ENCODE results near the gene GPC5. TPM values are rescaled to one million over a fixed set of nuclear protein-coding genes. Genes with fewer than 3 reads are reported as not detected.
A peak's percentile ranks its signal among the peaks of the same experiment; 100 is the strongest.

GPC5 gene
- total and polyA plus RNA-seq, 3 donors from 2014 or later: 11.5 to 81.8 (median 52.1) TPM

DNA sequence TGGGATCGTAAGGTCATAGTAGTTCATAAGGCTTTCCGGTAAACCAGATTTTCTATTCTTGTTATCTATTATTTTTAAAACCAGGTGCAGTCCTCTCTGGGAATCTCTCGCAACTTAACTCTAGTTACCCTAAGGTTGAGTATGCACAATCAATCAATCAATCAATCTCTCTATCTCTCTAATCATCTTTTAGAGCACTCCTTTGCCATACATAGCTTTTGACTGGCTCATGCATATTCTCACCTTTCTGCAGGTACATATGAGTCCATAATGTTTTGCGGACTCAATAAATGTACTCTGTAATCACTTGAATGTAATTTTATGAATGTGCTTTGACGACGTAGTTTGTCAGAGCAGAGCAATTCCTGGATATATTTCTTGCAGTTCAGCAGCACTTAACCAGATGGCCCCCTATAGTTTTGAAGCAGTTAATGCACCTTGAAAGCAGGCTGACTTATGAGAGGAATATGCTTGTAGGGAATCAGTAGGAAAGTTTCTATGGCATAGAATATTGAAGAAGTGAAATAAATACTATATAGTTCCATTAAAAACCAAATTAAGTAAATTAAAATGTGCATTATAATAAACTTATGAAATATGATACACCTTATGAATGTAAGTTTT, 524.7 kb downstream of the GPC5 start:
- TF ChIP-seq POLR2A (IDR thresholded peaks at IDR 0.05): no peak
- TF ChIP-seq, protein P1, sequence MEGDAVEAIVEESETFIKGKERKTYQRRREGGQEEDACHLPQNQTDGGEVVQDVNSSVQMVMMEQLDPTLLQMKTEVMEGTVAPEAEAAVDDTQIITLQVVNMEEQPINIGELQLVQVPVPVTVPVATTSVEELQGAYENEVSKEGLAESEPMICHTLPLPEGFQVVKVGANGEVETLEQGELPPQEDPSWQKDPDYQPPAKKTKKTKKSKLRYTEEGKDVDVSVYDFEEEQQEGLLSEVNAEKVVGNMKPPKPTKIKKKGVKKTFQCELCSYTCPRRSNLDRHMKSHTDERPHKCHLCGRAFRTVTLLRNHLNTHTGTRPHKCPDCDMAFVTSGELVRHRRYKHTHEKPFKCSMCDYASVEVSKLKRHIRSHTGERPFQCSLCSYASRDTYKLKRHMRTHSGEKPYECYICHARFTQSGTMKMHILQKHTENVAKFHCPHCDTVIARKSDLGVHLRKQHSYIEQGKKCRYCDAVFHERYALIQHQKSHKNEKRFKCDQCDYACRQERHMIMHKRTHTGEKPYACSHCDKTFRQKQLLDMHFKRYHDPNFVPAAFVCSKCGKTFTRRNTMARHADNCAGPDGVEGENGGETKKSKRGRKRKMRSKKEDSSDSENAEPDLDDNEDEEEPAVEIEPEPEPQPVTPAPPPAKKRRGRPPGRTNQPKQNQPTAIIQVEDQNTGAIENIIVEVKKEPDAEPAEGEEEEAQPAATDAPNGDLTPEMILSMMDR (IDR thresholded peaks at IDR 0.05): peak; percentile 14 to 32 (median 22)
- H3K4me1 ChIP-seq: no peaks in the 10 kb centered on the region
- H3K9me3 ChIP-seq: no peaks in the 10 kb centered on the region
- WGBS, 2 donors: 78 to 83% methylated on average over 6 of the region's 6 CpGs
- H3K36me3 ChIP-seq (ENCODE audit: low read depth, missing control alignments): no peaks in the 10 kb centered on the region
- H3K27me3 ChIP-seq: no peaks in the 10 kb centered on the region
- H3K27ac ChIP-seq: no peak overlapping the region
- intact Hi-C loops (cut with DNase I; ENCODE audit: low total_unique reads): no loop called here
- DNase-seq: no peak
- no peak overlapping the region for H3K4me3 ChIP-seq

DNA sequence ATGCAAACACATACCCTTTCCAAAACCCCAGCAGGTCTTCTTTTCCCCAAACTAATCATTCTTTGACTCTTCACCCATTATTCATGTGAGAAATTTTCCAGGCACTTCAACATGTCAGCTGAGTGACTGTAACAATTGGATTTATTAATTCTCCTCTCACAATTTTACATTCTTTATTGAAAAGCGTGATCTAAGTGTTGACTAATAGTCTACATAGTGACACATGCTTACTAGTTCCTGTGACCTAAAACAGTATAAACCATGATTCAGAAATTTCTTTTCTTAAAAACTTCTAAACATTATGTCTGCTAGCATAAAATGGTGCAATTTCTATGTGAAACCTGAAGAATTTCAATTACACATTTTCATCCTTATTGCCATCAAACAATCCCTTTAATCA, 532.3 kb downstream of the GPC5 start:
- DNase-seq: no peak
- Histone ChIP-seq H3K36me3 (ENCODE audit: low read depth, missing control alignments) (no peaks in the 10 kb centered on the region), H3K4me1 (no peaks in the 10 kb centered on the region), H3K4me3 (no peak overlapping the region), H3K27me3 (no peaks in the 10 kb centered on the region), H3K9me3 (no peaks in the 10 kb centered on the region), H3K27ac (no peak overlapping the region)
- intact Hi-C loops (cut with DNase I; ENCODE audit: low total_unique reads): no loop called here
- 92 to 94% methylated on average over 1 of the region's 1 CpG for WGBS, 2 donors
- TF ChIP-seq, protein P1 (IDR thresholded peaks at IDR 0.05): no peak
- no peak for TF ChIP-seq POLR2A (IDR thresholded peaks at IDR 0.05)

DNA sequence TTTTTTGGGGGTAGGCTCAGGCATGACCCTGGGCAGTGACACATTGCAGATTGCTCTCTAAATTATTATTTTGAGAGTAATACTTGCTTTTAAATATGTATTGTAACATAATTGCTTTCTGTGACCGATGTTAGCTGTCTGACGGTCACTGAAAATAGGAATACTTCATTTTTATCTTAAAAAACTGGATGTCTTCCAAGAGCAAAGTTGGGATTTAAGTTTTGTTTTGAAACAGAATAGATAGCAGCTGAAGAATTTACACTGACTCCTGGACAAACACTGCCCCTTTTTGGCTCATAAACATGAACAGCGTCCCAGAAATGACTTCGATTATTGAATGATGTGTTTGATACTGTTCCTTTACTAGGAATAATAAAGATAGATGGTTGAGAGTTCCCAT, 535.9 kb downstream of the GPC5 start:
- Histone ChIP-seq H3K4me1 (no peaks in the 10 kb centered on the region), H3K9me3 (no peaks in the 10 kb centered on the region), H3K36me3 (ENCODE audit: low read depth, missing control alignments) (no peaks in the 10 kb centered on the region), H3K27ac (no peak overlapping the region), H3K27me3 (no peaks in the 10 kb centered on the region), H3K4me3 (no peak overlapping the region)
- TF ChIP-seq POLR2A (IDR thresholded peaks at IDR 0.05): no peak
- TF ChIP-seq, protein P1 (IDR thresholded peaks at IDR 0.05): no peak
- intact Hi-C loops (cut with DNase I; ENCODE audit: low total_unique reads): no loop called here
- no peak for DNase-seq
- 27 to 28% methylated on average over 4 of the region's 4 CpGs for WGBS, 2 donors

DNA sequence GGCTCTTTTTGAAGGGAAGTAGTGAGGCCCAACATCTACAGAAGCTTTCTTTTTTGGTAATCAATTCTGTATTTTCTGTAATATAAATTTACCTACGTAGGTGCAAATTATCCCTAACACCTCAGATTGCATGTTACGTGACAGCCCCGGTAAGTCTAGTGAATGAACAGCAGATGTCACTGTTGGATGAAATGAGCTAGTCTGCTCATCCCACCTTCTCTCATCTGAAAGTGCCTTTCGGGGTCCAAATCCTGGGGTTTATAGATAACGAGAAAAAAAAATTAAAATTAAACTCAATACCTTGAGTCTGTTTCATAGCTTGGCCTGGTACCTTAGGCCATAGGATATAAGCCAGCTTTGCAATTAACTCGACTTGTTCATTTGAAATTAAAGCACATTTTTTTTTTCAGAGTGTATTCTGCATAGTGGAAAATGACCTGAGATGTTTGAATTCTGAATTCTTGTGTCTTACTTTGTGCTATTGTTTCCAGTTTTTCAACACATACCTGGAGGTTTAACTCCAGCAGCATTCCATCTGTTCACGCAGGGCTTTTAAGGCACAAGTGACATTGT, 548.2 kb downstream of the GPC5 start:
- H3K36me3 ChIP-seq (ENCODE audit: low read depth, missing control alignments): no peaks in the 10 kb centered on the region
- H3K4me3 ChIP-seq: no peak overlapping the region
- no peak overlapping the region for H3K27ac ChIP-seq
- TF ChIP-seq, protein P1 (IDR thresholded peaks at IDR 0.05): peak; percentile 20 to 44 (median 26)
- no peak for TF ChIP-seq POLR2A (IDR thresholded peaks at IDR 0.05)
- 33 to 35% methylated on average over 7 of the region's 7 CpGs for WGBS, 2 donors
- peak; percentile 16 for DNase-seq
- no peaks in the 10 kb centered on the region for H3K4me1 ChIP-seq
- no peaks in the 10 kb centered on the region for H3K27me3 ChIP-seq
- no peaks in the 10 kb centered on the region for H3K9me3 ChIP-seq
- intact Hi-C loops (cut with DNase I; ENCODE audit: low total_unique reads): no loop called here

DNA sequence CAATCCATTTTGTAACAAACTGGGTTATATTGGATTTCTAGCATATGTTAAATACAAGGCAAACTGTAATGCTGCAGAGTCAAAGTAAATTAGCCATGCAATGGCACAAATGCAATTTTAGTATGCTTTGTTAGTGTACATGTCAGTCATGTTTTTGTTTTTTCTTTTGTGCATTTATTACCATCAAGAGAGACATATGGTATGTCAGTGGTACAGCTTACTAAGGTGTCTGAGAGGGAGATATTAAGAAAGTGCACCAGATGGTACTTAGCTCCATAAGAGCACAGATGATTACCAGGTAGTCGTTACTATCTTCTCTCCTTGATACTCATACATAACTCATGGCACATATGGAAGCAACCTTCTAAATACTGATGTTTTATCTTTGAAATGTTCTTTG, 550.3 kb downstream of the GPC5 start:
- H3K4me1 ChIP-seq: no peaks in the 10 kb centered on the region
- no peak for DNase-seq
- intact Hi-C loops (cut with DNase I; ENCODE audit: low total_unique reads): no loop called here

More for the DNA sequence above, 550.3 kb downstream of the GPC5 start:
- H3K36me3 ChIP-seq (ENCODE audit: low read depth, missing control alignments): no peaks in the 10 kb centered on the region
- no peak overlapping the region for H3K4me3 ChIP-seq
- H3K27me3 ChIP-seq: no peaks in the 10 kb centered on the region
- H3K27ac ChIP-seq: no peak overlapping the region
- no peaks in the 10 kb centered on the region for H3K9me3 ChIP-seq
- WGBS, 2 donors: 53 to 60% methylated on average over 1 of the region's 1 CpG
- TF ChIP-seq, protein P1 (IDR thresholded peaks at IDR 0.05): no peak
- no peak for TF ChIP-seq POLR2A (IDR thresholded peaks at IDR 0.05)

Data from testis (tissue), 3 donors.